Activated T-cell treated with anti-CD3 and anti-CD28 coated beads for 4 hours (primary cell): ENCODE results near the gene ATP2B3.

Source experiments
- DNase-seq: peaks from one replicate; pipeline ENCODE4 v3.0.0-alpha.2; 2020

The ATP2B3 gene

DNA sequence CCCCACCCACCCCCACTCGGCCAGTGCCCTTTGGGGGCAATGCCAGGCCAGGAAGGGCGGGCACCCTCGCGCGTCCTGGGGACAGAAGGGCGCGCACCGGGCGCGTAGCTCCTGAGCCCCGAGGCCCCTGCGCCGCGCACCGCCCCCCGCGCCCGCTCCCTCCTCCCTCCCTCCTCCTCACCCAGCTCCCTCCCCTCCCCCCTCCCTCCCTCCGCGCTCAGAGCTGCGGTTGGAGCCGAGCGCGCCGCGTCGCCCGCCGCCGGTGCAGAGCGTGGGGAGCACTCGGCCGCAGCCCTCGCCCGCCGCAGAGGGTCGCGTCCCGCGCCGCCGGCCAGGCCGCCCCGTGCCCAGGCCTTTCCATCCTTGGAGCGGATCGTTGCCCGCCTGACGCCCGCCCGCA, at the start of gene ATP2B3:
Gene ATP2B3 (plus strand): TSS at position 220 of the 400 bp plus-strand sequence. CDS start 18,606 bp downstream, outside the sequence.
- no peak for DNase-seq

DNA sequence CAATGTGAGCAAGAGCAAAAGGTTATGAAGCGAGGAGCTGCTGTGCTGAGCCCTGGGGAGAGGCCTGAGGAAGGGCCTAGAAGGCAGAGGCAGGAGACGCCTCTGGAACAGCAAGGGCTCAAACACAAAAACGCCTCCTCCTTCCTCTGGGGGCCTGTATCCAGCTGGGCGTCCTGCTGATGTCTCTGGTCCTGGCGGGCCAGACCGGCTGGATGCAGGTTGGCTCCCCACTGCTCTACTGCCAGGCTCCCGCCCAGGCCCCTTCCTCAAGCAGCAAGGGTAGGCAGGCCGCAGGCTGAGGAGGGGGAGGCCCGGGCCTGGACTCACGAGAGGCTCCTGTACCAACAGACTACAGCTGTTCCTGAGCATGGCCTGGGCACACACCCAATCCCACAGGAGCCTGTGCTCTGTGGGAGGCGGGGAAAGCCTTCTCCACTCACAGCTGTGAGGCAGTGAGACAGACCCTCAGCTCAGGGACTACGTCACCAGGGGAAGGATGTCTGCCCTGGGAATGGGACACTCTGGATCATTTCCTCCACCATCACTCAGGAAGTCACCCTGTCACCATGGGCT, 49.3 kb upstream of the ATP2B3 start:
- no peak for DNase-seq

DNA sequence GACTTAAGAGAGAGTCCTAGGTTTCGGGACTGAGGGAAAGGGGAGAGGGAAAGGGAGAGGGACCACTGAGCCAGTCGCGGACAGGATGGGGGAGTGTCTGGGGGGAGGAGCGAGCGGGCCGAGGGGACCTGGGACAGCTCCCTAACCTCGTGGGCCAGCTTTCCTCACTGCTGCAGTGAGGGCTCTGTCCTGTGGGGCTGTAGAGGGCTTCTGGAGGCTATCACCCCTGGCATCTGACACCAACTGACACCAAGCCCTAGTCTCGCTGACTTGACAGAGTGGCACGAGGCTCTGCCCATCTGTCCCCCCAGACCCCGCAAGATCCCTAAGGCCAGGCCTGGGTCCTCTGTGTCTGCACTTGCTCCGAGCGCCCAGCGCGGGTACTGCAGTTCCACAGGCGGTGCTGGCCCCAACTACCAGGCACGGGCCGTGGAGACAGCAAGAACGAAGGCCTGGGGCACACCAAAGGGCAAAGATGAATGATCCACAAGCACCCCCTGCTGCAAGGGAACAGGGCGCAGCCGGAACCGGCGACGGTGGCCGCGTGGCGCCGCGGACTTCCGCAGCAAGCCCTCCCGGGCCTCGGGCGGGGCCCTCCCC, 47.5 kb upstream of the ATP2B3 start:
- no peak for DNase-seq

DNA sequence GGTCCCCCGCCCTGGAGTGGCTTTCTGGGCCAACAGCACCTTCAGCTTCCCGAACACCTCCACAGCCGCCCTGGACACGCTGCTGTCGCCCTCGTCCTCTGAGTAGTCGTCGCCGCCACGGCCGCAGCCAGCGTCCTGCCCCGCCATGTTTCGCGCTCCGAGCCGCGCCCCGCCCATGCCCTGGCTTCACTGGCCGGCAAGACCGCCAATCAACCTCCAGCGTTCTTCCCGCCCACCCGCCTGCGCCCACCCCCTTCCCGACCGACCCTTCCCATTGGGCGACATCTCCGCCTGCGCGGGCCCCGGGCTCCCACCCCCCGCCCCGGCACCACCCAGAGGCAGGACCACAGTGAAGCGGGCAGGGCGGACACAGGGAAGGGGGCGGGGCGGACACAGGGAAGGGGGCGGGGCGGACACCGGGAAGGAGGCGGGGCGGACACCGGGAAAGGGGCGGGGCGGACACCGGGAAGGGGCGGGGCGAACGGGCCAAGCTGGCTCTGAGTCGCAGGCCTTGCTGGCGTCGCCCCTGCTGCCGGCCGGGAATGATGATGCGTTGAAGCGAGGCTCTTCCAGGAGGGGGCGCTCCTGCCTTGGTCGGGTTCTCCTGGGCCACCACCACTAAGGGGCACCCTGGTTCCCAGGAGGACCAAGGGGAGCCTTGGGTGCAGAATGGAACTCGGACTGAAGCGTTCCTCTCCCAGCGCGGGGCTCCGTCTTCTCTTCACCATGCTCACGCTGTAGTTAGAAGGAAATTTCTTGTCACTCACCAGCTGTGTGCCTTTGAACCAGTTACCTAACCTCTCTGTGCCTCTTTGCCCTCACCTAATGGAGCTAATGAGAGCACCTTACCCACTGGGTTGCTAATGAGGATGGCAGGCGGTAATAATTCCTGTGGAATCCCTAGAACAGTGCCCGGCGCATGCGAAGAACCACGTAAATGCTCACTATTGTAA, 46.8 kb upstream of the ATP2B3 start, which contains the start of gene HAUS7:
Gene HAUS7 (minus strand): TSS at position 166 of the 953 bp plus-strand sequence. CDS start 19 bp downstream, at position 147.
- DNase-seq: peak; percentile 80

DNA sequence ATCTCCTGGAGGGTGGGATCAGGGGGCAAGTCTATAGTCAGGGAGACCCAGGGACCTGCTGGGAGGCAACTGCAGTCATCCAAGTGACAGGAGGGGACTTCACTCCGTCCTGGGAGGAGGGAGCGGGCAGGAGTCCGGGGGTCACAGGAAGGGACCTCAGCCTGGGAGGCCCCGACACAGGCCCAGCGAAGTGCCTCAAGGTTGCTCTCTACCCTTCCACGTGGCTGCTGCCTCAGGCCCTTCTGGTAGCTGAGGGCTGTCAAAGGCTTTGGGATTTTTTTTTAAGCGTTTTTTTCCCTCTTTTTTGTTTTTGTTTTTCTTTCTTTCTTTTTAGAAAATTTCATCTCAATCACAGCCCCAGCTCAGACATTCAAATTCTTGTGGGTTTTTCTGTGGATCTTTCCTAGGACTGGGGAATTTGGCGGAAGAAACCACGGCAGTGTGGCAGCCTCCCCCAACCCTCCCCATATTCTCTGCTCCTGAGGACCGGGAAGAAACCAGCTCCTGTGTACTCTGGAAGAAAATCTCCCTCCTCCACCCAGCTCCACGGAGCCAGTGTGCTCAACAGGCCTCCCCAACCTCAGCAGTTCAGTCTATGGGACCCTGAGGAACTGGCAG, 45.7 kb upstream of the ATP2B3 start:
- no peak for DNase-seq

DNA sequence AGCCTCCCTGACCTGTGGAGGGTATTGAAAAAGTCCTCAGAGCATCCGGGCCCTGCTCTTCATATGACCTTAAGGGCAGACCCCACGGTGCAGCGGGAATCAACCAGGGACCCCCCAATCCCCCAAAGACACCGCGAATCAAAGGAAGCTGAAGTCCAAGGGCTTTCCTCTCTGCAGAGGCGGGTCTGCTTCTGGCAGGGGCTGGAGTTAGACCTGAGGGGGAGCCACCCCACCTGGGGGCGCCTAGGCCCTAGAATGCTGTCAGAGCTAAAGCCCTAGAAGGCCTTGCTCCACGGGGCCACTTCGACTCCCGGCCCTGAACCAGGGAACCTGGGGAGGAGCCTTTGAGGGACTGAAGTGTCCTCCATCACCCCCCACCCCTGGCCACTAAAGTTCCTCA, 44.3 kb upstream of the ATP2B3 start:
- no peak for DNase-seq

DNA sequence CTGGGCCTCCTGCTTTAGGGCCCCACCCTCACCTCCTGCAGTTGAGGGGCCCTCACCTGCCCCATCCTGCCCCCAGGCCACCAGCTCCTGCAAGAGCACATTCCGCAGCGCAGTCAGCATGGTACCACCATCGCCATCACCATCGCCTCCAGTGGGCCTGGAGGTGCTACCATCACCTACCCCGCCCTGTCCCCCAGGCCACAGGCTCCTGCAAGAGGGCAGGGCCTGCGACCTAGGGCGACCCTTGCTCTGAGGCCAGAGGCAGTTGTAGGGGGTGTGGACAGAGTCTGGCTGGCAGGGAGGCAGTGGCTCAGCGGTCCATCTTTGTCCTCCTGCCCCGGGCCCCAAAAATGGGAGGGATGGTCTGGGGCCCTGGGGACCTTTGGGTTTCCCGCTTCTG, 43.2 kb upstream of the ATP2B3 start:
- no peak for DNase-seq

DNA sequence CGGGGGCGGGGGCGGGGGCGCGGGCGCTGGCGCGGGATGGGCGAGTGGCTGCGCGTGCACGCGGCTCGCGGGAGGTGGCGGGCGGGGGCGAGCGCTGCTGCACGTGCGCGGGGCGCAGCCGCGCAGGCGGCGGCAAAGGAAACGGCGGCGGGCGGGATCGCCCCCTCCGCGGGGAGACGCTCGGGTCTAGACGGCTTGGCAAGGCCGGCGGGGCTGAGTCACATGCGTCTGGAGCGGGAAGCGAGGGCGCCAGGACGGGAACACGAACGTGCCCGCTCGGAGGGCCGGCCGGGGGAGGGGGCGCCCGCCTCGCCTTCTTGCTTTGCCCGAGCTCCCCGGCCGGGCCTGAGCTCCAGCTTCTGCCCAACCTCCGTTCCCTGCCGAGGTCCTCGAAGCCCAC, 42.7 kb upstream of the ATP2B3 start:
- DNase-seq: peak; percentile 37

DNA sequence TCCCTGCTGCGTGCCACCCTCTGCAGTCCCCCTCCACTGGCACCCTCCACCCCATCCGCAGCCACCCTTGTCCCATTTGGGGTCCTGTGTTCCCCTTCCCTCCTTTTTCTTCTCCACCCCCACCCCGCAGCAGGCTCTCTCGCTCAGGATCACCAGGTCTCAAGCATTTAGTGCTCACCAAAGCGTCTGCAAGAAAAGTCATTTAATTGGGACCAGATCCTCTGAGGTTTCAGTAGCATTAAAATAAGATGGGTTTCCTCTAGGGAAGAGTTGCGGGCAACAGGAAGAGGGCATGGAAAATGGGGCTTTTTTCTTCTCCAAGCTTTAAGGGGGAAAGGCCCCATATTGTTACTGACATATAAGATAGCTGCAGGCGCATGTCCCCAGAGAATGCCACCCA, 42.2 kb upstream of the ATP2B3 start:
- no peak for DNase-seq

DNA sequence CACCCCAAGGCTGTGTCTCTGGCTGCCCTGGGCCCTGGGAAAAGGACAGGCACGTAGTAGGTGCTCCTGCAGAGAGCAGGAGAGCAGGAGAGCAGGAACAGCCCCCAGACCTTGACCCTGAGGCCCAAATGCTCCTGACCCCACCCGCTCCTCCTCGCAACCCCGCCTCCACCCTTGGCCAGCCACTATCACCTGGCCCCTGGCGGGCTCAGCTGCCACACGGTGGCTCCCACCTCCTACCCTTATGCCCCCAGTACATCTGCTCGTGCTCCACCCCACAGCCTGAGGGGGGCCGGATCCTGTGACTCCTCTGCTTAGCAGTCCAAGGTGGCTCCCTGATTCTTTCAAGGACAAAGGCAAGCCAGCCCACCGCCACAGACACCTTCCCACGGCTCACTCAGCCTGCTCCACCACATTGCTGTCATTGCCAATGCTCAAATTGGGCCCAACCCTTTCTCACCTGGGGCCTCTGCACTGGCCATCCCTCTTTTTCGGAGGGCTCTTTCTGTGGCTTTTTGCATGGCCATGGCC, 41.6 kb upstream of the ATP2B3 start:
- no peak for DNase-seq

DNA sequence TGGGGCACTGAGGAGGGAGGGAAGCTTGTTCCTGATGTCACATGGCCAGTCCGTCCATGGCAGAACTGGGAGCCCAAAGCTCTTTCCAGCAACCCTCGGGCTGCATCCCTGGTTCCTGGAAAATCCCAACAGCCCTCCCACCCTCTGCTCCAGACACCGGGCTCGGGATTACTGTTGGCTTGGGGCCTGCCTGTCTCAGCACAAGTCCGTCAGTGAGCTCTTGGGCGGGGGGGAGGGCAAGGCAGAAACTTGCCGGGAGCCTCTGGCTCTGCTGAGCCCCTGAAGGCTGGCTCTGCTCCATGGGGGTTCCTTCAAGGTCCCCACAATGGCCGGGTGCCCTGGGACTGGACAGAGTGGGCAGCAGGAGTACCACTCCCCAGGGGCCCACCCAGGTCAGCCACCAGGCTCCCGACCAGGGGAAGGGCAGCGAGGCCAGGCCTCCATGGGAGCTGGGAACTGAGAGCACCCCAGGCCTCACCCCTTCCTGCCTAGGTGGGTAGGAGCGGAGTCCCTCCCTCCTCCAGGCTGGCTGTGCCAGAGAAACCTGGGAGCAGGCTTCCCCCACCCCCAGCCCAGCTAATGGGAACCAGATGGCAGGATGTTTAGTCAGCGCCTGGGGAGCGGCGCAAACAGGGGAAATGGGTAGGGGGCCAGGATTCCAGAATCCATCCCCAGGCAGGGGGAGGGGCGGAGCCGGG, 40.6 kb upstream of the ATP2B3 start:
- DNase-seq: no peak

DNA sequence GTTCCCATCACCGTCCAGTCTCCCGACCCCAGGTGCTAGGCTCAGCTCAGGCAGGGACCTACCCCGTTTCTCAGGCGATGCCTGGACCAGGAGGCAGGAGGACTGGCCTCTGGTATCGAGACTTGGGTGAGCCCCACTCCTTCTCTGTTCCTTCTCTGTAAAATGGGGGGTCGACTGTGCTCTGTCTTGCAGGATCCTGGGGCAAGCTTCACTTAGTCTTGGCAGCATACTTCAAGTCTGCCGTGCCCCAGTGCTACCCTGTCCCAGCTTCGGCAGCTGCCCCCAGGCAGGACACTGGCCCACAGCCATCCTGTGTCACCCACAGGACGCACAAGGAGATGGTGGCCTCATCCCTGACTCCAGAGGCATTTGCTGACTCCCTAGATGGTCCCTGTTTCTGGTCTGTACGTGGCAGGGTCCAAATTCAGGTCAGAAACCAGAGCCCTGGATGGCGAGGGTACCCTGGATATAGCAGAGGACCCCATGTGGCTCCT, 40.0 kb upstream of the ATP2B3 start:
- no peak for DNase-seq

DNA sequence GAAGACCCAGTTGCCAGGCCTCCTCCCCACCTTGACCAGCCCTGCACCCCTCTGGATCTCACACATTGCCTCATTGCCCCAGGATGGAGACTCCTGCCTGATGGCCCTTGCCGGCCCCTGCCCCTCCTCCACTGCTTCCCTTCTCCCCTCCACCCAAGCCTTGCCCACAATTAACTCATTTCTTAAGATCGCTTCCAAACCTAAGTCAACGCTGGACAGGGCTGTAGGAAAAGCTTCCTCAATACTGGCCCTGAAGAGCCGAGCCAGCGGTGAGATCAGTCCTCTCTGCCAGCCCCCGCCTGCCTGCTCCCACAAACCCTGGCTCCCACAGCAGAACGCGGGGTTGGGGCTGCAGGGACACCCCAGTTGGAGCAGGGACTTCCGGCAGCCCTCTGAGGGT, 39.5 kb upstream of the ATP2B3 start:
- no peak for DNase-seq

DNA sequence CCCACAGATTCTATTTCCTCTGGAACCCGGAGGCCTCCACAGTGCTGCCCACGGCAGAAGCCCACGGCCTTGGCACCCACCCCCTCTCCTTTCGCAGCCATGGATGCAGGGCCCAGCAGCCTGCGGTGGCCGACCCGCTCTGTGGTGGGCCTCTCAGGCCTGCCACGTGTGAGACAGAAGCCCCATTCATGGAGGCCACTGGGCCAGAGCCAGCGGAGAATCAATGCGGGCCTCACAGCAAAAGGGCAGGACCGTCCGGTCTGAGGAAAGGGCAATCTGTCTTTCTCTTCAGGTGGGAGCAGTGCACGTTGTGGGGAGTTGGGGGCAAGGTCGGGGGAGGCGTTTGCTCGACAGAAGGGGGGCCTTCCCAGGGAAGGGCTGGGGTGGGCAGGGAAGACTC, 38.7 kb upstream of the ATP2B3 start:
- DNase-seq: no peak

DNA sequence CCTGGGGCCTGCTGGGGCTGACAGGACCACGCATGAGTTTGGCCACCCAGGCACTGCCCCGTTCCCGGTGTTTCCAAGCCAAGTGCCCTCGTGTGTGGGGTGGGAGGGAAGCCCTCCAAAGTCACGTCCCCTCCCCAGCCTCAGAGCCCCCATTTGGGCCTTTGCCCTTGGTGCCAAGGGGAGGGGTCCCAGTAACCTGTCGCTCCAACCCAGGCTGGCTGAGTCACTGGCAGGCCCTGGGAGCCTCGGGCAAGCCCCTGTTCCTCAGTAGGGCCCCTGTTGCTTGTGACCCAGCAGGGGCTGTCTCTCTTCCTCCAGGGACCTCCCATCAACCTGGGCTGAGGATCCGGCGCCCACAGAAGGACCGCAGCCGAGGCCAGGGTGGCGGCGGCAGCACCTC, 36.4 kb upstream of the ATP2B3 start:
- no peak for DNase-seq

DNA sequence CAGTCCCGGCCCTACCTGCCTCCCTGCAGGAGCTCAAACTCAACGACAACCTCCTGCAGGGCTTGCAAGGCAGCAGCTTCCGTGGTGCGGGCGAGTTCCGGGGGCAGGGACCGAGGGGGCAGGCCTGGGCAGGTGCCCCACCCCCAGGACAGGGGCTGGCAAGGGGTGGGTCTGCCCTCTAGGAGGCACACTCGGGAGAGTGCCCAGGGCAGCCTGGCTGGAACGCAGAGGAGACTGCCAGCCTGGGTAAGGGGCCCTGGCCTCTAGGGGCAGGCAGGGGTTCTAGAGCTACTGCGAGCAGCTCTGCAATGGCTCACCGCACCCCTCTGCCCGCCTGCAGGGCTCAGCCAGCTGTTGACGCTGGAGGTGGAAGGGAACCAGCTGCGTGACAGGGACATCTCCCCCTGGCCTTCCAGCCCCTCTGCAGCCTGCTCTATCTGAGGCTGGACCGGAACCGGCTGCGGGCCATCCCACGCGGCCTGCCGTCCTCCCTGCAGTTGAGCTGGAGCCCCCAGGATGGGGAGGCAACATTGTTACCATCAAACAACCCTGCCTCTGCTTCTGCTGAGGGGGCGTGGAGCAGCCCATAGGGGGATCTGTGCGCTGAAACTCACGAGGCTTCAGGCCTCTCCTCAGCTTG, 34.9 kb upstream of the ATP2B3 start:
- DNase-seq: no peak

DNA sequence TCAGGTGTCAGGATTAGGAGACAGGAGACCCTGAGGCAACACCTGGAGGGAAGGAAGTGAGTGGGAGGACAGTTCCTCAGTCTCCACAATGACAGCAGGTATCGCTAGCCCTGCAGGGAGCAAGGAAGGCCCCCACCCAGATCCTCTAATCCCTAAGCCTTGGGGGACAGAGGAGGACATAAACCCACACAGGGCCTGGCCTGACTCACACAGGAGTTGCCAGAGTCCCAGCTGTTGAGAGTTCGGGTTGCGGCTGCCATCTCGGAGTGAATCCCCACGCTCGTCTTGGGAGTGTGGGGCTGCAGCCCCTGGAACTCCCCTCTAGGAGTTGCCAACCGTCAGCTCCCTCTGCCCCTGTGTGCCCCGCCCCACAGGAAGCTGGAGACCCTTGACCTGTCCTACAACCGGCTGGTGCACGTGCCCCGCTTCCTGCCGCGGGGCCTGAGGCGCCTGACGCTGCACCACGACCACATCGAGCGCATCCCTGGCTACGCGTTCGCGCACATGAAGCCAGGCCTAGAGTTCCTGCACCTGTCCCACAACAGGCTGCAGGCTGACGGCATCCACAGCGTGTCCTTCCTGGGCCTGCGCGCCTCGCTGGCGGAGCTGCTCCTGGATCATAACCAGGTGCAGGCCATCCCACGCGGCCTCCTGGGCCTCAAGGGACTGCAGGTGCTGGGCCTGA, 31.9 kb upstream of the ATP2B3 start:
- no peak for DNase-seq

DNA sequence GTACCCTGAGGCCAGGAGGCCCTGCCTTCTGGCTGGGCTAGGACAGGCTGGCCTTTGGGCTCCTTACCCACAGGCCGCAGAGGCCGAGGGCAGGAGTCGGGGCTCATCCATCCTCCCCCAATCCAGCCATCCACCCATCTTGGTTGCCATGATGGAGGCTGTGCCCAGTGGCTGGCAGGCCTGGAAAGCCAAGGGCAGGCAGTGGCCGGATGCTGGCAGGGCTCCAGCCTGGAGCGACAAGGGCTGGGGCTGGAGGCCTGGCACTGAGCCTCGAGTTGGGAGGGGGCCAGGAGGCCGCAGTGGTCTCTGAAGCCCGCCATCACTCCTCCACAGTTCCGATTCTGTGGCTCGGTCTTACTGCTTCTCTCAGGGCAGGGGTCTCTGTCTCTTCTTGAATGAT, 31.3 kb upstream of the ATP2B3 start:
- no peak for DNase-seq

DNA sequence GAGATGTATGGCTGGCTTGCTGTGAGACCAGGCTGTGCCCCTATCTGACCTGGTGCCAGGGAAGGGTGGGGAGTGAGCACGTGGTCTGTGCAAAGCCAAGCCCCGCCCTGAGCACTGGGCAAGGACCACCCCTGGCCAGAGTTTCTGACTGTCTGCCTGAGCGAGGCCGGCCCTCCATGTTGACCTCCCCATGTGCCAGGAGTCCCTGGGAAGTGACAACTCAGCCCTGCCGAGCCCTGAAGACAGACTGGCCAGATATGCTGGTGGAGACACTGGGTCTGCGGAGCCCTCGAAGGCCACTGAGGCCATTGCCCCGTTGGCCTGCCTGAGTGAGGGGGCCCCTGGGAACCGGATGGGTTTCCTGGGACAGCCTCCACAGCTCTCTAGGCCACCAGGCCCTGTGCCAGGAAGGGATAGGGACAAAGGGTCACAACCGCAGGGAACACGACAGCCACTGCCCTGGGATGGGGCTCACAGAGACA, 29.8 kb upstream of the ATP2B3 start:
- DNase-seq: no peak

DNA sequence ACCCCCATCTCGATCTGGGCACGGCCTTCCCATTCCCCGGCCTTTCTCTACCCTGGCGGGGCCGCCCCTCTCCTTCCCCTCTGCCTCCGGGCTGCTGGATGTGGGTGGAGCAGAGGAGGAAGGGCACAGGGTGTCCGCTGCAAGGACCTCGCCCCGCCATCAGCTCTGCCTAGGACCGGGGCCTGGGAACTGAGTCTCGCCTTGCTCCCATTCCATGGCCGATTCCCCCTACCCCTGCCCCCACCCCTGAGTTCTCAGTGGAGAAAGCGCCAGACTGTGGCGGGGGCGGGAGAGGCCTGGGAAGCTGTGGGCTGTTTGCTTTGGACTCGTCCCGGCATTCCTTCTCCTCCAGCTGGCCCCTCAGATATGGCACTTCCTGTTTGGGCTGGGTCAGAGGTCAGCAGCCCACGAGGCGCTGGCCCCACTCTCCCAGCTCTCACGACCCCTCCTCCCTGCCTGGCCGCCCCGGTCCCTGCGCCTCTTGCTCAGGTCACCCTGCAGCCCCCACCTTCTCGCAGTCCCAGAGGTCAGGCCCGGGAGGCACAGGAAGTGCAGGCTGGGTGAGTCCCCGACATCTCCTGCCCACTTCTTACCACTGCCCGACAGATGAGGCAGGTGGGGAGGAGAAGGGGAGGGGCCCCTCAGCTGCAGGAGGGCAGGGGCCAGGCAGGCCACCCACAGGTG, 29.1 kb upstream of the ATP2B3 start:
- no peak for DNase-seq
